GM19239 (cell line): ENCODE data around the gene LST1.

Experiments
- DNase-seq: peaks from one replicate; pipeline ENCODE4 v3.0.0; 2011; ENCODE audit warnings: low spot score; ENCODE audit not compliant: insufficient read length
- FAIRE-seq: peaks from 2 replicates; lab custom pipeline; 2011; peaks lifted over from hg19 to GRCh38; lab: Jason Lieb, UNC

LST1 gene

GRCh38 chr6:31559606-31559957 is 26.5 kb upstream of the LST1 start:
- no peak for DNase-seq
- no peak for FAIRE-seq

- DNase-seq (peak; percentile 51), FAIRE-seq (peak; percentile 98)
These were observed 25.9 kb upstream of the LST1 start for GRCh38 chr6:31559958-31560696.

- FAIRE-seq = no peak
- DNase-seq = no peak
These were observed 25.4 kb upstream of the LST1 start for GRCh38 chr6:31560697-31561058.

GRCh38 chr6:31567531-31568370 is 18.3 kb upstream of the LST1 start:
- FAIRE-seq = peak; percentile 84
- no peak for DNase-seq

GRCh38 chr6:31568537-31568961 is 17.5 kb upstream of the LST1 start:
- DNase-seq (no peak), FAIRE-seq (peak; percentile 99)

GRCh38 chr6:31569861-31570536 is 16.1 kb upstream of the LST1 start:
- FAIRE-seq (no peak), DNase-seq (no peak)

- DNase-seq (no peak), FAIRE-seq (peak; percentile 99)
These were observed 13.8 kb upstream of the LST1 start, which contains the start of gene LTA for GRCh38 chr6:31572041-31572911. Gene LTA, plus strand, starts transcription at chr6:31572289. Its CDS starts 454 bp downstream, at chr6:31572743.

GRCh38 chr6:31573239-31574105 is 12.6 kb upstream of the LST1 start:
- DNase-seq (no peak), FAIRE-seq (no peak)

- FAIRE-seq = peak; percentile 18
- DNase-seq = no peak
These were observed 11.7 kb upstream of the LST1 start for GRCh38 chr6:31574106-31575061.

GRCh38 chr6:31575335-31575901 is 10.7 kb upstream of the LST1 start, which contains the start of gene TNF:
Gene TNF, plus strand, starts transcription at chr6:31575565. Its CDS starts 177 bp downstream, at chr6:31575742.
- FAIRE-seq (peak; percentile 94), DNase-seq (no peak)

- no peak for DNase-seq
These were observed 10.0 kb upstream of the LST1 start for GRCh38 chr6:31575952-31576685.

GRCh38 chr6:31576897-31577578 is 9.0 kb upstream of the LST1 start:
- peak; percentile 89 for FAIRE-seq
- DNase-seq = no peak

More at GRCh38 chr6:31575952-31576685, 10.0 kb upstream of the LST1 start:
- FAIRE-seq = peak; percentile 68

GRCh38 chr6:31577579-31577966 is 8.5 kb upstream of the LST1 start:
- no peak for DNase-seq
- no peak for FAIRE-seq

GRCh38 chr6:31578184-31579118 is 7.6 kb upstream of the LST1 start:
- DNase-seq = no peak
- no peak for FAIRE-seq

- DNase-seq = no peak
- no peak for FAIRE-seq
These were observed 7.0 kb upstream of the LST1 start for GRCh38 chr6:31579119-31579505.
